ENCODE measurements around the gene UGT2B17.

UGT2B17 gene

DNA sequence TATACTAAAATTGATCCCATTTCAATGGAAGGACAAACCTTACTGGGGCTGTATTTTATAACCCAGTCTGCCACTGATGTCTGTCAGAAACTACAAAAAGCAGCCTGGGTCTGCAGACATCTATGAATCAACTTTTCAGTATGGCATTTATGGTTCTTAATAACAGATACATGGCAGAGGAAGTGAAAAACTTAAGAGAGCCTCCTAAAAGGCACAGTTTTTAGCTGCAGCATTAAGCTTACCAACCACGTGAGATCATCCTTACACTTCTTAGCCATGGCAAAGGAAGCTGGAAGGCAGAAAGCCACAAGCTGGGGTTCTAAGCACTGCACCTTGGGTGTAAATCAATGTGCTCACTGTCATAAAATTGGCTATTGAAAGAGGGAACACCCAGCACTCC is 16.6 kb upstream of the UGT2B17 start:
- H3K4me2 ChIP-seq (ENCODE audit: low read depth, low read length, poor library complexity, severe bottlenecking) = no peak overlapping the region
- H3K4me3 ChIP-seq (ENCODE audit: insufficient read depth, low read length, poor library complexity, severe bottlenecking) = no peak overlapping the region
- H3K9ac ChIP-seq (ENCODE audit: low read length) = no peak overlapping the region

DNA sequence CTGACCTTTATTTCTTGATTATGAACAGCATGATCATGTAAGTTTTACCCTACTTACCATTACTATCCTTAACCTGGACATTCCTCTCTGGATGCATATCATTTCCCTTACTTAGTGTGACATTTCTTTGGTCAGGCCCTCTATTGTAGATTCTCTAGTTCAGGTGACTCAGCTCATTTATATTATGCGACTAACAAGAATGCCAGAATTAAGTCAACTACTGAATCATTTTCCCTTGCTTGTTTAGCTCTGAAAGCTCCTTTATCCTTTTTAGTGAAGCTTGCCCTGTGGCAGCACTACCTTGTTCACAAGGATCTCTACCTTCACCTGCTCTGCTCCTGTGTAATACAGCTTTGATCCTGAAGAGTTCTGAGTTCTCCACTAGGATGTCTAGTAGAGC is 15.1 kb upstream of the UGT2B17 start:
- TF ChIP-seq, protein P1, sequence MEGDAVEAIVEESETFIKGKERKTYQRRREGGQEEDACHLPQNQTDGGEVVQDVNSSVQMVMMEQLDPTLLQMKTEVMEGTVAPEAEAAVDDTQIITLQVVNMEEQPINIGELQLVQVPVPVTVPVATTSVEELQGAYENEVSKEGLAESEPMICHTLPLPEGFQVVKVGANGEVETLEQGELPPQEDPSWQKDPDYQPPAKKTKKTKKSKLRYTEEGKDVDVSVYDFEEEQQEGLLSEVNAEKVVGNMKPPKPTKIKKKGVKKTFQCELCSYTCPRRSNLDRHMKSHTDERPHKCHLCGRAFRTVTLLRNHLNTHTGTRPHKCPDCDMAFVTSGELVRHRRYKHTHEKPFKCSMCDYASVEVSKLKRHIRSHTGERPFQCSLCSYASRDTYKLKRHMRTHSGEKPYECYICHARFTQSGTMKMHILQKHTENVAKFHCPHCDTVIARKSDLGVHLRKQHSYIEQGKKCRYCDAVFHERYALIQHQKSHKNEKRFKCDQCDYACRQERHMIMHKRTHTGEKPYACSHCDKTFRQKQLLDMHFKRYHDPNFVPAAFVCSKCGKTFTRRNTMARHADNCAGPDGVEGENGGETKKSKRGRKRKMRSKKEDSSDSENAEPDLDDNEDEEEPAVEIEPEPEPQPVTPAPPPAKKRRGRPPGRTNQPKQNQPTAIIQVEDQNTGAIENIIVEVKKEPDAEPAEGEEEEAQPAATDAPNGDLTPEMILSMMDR (IDR thresholded peaks at IDR 0.05; ENCODE audit: insufficient read depth, low read length, poor library complexity, severe bottlenecking) = no peak
- no peak for TF ChIP-seq EZH2phosphoT487 (conservative IDR thresholded peaks at IDR 0.05; ENCODE audit: low read length)
- Histone ChIP-seq H4K20me1 (ENCODE audit: low read depth, low read length) (no peaks in the 10 kb centered on the region), H3K79me2 (ENCODE audit: insufficient read depth, low read length) (no peaks in the 10 kb centered on the region), H2AFZ (ENCODE audit: low read depth, low read length, severe bottlenecking) (no peak overlapping the region), H3F3A (ENCODE audit: insufficient read depth) (no peaks in the 10 kb centered on the region), H3K4me3 (ENCODE audit: insufficient read depth, low read length, poor library complexity, severe bottlenecking) (no peak overlapping the region), H3K27me3 (ENCODE audit: low read length) (no peaks in the 10 kb centered on the region), H3K9ac (ENCODE audit: low read length) (no peak overlapping the region), H3K27ac (ENCODE audit: low read depth, low read length) (no peak overlapping the region), H3K36me3 (ENCODE audit: low read length) (no peaks in the 10 kb centered on the region), H3K9me3 (ENCODE audit: insufficient read depth, low read length) (no peaks in the 10 kb centered on the region), H3K9me2 (replicated peaks; ENCODE audit: insufficient read depth, low read length) (no peaks in the 10 kb centered on the region), H3K4me2 (ENCODE audit: low read depth, low read length, poor library complexity, severe bottlenecking) (no peak overlapping the region)

More for the DNA sequence above, 16.6 kb upstream of the UGT2B17 start:
- no peak overlapping the region for H2AFZ ChIP-seq (ENCODE audit: low read depth, low read length, severe bottlenecking)
- H3K36me3 ChIP-seq (ENCODE audit: low read length) = no peaks in the 10 kb centered on the region
- H3K9me3 ChIP-seq (ENCODE audit: insufficient read depth, low read length) = no peaks in the 10 kb centered on the region
- H4K20me1 ChIP-seq (ENCODE audit: low read depth, low read length) = no peaks in the 10 kb centered on the region
- no peaks in the 10 kb centered on the region for H3K27me3 ChIP-seq (ENCODE audit: low read length)
- no peaks in the 10 kb centered on the region for H3F3A ChIP-seq (ENCODE audit: insufficient read depth)
- no peaks in the 10 kb centered on the region for H3K9me2 ChIP-seq (replicated peaks; ENCODE audit: insufficient read depth, low read length)
- no peaks in the 10 kb centered on the region for H3K79me2 ChIP-seq (ENCODE audit: insufficient read depth, low read length)
- TF ChIP-seq EZH2phosphoT487 (conservative IDR thresholded peaks at IDR 0.05; ENCODE audit: low read length) = no peak
- H3K27ac ChIP-seq (ENCODE audit: low read depth, low read length) = no peak overlapping the region

DNA sequence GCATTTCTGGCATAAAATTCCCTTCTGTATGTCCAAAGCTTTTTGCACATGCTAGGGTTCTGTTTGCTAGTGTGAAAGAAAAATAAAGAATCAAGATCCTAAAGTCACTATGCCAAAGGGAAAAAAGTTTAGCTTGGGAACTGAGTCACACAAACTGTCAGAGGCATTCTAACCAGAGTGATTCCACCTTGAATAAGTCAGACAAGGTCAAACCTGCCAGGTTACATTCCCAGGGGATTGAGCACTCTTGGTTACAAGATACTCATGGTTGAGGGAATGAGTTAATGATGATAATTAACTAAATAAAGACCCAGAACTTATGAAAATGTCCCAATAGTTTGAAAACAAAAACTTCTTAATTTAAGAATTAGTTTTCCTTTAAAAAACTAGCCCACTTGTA is 13.7 kb upstream of the UGT2B17 start:
- H3K4me3 ChIP-seq (ENCODE audit: insufficient read depth, low read length, poor library complexity, severe bottlenecking) = no peak overlapping the region
- no peaks in the 10 kb centered on the region for H3K27me3 ChIP-seq (ENCODE audit: low read length)
- no peak overlapping the region for H2AFZ ChIP-seq (ENCODE audit: low read depth, low read length, severe bottlenecking)
- H3K9me2 ChIP-seq (replicated peaks; ENCODE audit: insufficient read depth, low read length) = no peaks in the 10 kb centered on the region
- H3K36me3 ChIP-seq (ENCODE audit: low read length) = no peaks in the 10 kb centered on the region
- no peak overlapping the region for H3K9ac ChIP-seq (ENCODE audit: low read length)
- H4K20me1 ChIP-seq (ENCODE audit: low read depth, low read length) = no peaks in the 10 kb centered on the region
- no peaks in the 10 kb centered on the region for H3K79me2 ChIP-seq (ENCODE audit: insufficient read depth, low read length)
- H3K9me3 ChIP-seq (ENCODE audit: insufficient read depth, low read length) = no peaks in the 10 kb centered on the region
- H3K27ac ChIP-seq (ENCODE audit: low read depth, low read length) = no peak overlapping the region
- no peak overlapping the region for H3K4me2 ChIP-seq (ENCODE audit: low read depth, low read length, poor library complexity, severe bottlenecking)
- no peaks in the 10 kb centered on the region for H3F3A ChIP-seq (ENCODE audit: insufficient read depth)
- no peak for TF ChIP-seq EZH2phosphoT487 (conservative IDR thresholded peaks at IDR 0.05; ENCODE audit: low read length)
- TF ChIP-seq, protein P1 (IDR thresholded peaks at IDR 0.05; ENCODE audit: insufficient read depth, low read length, poor library complexity, severe bottlenecking) = no peak

DNA sequence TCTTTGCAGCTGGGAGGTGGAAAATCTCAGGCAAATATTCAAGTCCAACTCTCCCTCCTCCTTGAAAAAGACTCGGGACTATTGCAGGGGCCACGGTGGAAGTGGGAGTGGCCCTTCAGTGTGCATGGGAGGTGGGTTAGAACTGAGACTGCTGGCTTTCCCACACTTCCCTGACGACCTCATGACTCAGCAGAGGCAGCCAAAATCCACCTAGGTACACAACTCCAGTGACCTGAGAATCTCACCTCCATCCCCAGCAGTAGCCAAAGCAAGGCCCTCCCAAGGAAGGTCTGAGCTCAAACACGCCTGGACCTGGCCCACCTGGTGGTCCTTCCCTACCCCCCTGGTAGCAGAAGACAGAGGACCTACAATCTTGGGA is 6.2 kb upstream of the UGT2B17 start:
- H3K79me2 ChIP-seq (ENCODE audit: insufficient read depth, low read length) = no peaks in the 10 kb centered on the region
- H2AFZ ChIP-seq (ENCODE audit: low read depth, low read length, severe bottlenecking) = no peak overlapping the region
- TF ChIP-seq, protein P1 (IDR thresholded peaks at IDR 0.05; ENCODE audit: insufficient read depth, low read length, poor library complexity, severe bottlenecking) = no peak
- TF ChIP-seq EZH2phosphoT487 (conservative IDR thresholded peaks at IDR 0.05; ENCODE audit: low read length) = no peak
- H3K27ac ChIP-seq (ENCODE audit: low read depth, low read length) = no peak overlapping the region
- no peaks in the 10 kb centered on the region for H3K36me3 ChIP-seq (ENCODE audit: low read length)
- H3F3A ChIP-seq (ENCODE audit: insufficient read depth) = no peaks in the 10 kb centered on the region
- no peak overlapping the region for H3K4me2 ChIP-seq (ENCODE audit: low read depth, low read length, poor library complexity, severe bottlenecking)
- H3K27me3 ChIP-seq (ENCODE audit: low read length) = no peaks in the 10 kb centered on the region
- H3K4me3 ChIP-seq (ENCODE audit: insufficient read depth, low read length, poor library complexity, severe bottlenecking) = no peak overlapping the region
- no peaks in the 10 kb centered on the region for H4K20me1 ChIP-seq (ENCODE audit: low read depth, low read length)
- H3K9me3 ChIP-seq (ENCODE audit: insufficient read depth, low read length) = no peaks in the 10 kb centered on the region
- H3K9me2 ChIP-seq (replicated peaks; ENCODE audit: insufficient read depth, low read length) = no peaks in the 10 kb centered on the region
- no peak overlapping the region for H3K9ac ChIP-seq (ENCODE audit: low read length)

Measured in SU-DHL-6 (cell line).